Left renal cortex interstitium (tissue), 4 donors: ENCODE data around the gene TNFRSF6B. TPM values are rescaled to one million over a fixed set of nuclear protein-coding genes. Genes with fewer than 3 reads are reported as not detected.

ENCODE experiments used
- DNase-seq, 4 donors: peaks; one replicate each; pipeline ENCODE4 v3.0.0-alpha.2; 2013; ENCODE audit warnings: low read depth in 4 of 4, low spot score in 2 of 4, missing footprints in 1 of 4
- polyA plus RNA-seq, 4 donors: library from polyadenylated mRNA; unstranded; fragments of 120-200 nt; gene quantifications; one replicate each; pipeline ENCODE4 v1.2.1, GENCODE V29; 2013; ENCODE audit not compliant: insufficient read length in 4 of 4

Gene TNFRSF6B
- polyA plus RNA-seq, 4 donors = 1.6 to 3.8 (median 2.9) TPM

DNA sequence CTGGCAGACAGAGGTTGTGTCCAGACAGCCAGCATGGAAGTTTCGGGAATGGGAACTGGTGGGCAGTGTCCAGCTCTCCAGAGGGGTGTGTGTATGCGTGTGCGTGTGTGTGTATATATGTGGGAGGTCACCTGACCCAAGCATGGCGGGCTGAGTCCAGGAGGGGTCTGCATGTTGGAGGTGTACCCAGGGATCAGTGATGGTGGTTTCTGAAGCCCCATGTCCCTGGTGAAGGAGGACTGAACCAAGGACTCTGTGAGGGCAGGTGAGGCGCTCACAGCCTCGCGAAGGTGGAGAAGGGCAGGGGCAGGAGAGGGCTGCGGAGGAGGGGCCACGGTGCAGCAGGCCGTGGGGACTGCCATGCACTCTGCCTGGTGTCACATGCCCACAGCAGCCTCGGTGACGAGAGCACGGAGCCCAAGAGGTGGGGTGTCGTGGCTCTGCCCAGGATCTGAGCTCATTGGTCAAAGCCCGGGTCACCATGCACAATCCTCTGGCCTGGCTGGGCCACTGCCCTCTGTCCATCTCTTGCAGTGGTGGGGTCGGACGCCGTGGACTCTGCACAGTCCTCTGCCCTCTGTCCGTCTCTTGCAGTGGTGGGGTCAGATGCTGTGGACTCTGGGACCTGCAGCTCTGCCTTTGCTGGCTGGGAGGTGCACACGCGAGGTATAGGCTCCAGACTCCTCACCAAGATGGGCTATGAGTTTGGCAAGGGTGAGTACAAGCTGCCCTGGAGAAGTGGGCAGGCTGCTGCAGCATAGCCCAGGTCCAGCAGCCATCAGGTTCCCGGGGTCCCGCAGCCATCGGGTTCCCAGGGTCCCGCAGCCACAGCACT is 37.9 kb downstream of the TNFRSF6B start:
- DNase-seq = no peak

- no peak for DNase-seq
Measured at GRCh38 chr20:63734946-63735858, 38.8 kb downstream of the TNFRSF6B start.

DNA sequence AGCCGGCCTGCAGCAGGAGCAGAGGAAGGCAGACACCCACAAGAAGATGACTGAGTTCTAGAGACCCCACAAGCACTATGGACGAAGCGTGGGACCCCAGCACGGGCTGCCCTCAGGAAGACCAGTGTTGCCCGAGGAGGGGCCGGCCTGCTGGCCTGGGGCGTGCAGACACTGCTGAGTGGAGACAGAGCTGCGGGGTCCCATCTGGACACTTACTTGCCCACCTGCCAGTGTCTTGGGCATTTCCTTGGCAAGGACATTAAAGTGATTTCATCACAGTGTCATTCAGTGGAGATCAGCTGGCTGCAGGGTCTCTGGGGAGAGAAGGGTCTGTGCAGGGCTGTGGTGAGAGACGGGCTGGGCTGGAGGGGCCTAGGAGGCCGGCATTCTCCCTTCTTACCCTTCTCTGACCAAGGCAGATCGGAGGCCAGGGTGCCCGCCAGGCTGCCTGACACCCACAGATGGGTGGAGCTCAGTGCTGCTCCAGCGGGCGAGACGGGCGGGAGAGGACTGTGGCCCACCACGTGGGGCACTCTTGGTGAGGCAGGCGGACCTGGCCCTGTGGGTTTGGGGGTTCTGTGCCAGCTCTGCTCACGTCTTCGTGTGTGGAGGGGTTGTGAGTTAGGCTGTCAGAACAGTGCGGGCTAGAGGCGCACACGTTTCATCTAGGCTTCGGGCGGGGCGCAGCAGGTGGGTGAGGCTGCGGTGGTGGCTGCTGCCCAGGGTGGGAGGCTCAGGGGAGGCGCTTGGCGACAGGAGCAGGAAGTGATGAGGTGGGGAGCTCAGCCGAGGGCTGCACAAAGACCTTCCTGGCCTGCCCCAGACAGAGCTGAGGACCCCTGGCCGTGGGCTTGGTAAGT is 39.6 kb downstream of the TNFRSF6B start, which contains the start of gene LIME1:
Gene LIME1, plus strand, starts transcription at position 806 of the 860 bp plus-strand sequence. CDS start 886 bp downstream, outside the sequence.
- no peak for DNase-seq

GRCh38 chr20:63736893-63737694 is 40.6 kb downstream of the TNFRSF6B start:
- no peak for DNase-seq

- no peak for DNase-seq
Measured at GRCh38 chr20:63737695-63737944, 41.2 kb downstream of the TNFRSF6B start.

DNA sequence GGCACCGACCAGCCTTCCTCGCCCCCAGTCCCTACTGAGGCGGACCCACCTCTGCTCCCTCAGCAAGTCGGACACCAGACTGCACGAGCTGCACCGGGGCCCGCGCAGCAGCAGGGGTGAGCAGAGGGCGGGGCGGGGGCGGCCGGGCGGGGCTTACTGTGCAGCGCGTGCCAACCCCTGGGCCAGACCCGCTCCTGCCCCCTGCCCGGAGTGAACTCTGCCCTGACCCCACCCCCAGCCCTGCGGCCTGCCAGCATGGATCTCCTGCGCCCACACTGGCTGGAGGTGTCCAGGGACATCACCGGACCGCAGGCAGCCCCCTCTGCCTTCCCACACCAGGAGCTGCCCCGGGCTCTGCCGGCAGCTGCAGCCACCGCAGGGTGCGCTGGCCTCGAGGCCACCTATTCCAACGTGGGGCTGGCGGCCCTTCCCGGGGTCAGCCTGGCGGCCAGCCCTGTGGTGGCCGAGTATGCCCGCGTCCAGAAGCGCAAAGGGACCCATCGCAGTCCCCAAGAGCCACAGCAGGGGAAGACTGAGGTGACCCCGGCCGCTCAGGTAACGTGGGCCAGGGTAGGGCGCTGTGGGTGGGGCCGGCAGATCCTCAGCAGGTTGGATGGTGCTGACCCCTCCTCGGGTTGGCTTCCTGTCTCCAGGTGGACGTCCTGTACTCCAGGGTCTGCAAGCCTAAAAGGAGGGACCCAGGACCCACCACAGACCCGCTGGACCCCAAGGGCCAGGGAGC is 41.7 kb downstream of the TNFRSF6B start:
- DNase-seq = no peak

- DNase-seq = peak in 1 of 4 donors; percentile 28
Measured at GRCh38 chr20:63738687-63739129, 42.3 kb downstream of the TNFRSF6B start.

GRCh38 chr20:63739130-63740069 is 42.9 kb downstream of the TNFRSF6B start, which contains the start of gene SLC2A4RG:
SLC2A4RG (plus strand) TSS chr20:63739776; CDS start chr20:63739913, 137 bp downstream.
- DNase-seq = peak in 3 of 4 donors; percentile 59 to 74 (median 66)

GRCh38 chr20:63740070-63740626 is 43.7 kb downstream of the TNFRSF6B start:
- peak in 2 of 4 donors; percentile 9 to 33 for DNase-seq

- peak; percentile 55 to 79 (median 72) for DNase-seq
Measured at GRCh38 chr20:63740627-63741353, 44.3 kb downstream of the TNFRSF6B start.

DNA sequence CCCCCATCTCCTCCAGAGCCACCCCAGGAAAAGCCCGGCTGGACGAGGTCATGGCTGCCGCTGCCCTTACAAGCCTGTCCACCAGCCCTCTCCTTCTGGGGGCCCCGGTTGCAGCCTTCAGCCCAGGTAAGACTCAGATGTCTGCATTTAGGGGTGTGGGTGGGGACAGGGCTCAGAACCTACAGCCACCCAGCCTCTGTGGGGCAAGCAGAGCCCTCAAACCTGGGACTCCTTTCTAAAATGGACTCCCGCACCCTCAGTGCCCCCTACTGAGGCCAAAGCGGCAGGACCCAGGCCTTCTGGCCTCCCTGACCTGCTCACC is 44.9 kb downstream of the TNFRSF6B start:
- DNase-seq = no peak

- no peak for DNase-seq
Measured at GRCh38 chr20:63741676-63742380, 45.4 kb downstream of the TNFRSF6B start.

GRCh38 chr20:63742381-63743024 is 46.1 kb downstream of the TNFRSF6B start:
- no peak for DNase-seq

GRCh38 chr20:63743210-63743970 is 46.9 kb downstream of the TNFRSF6B start:
- no peak for DNase-seq

GRCh38 chr20:63744158-63744557 is 47.7 kb downstream of the TNFRSF6B start:
- DNase-seq = no peak
